ENCODE results near the gene FCN2. TPM values are rescaled to one million over a fixed set of nuclear protein-coding genes. Genes with fewer than 3 reads are reported as not detected.

FCN2 gene
- total RNA-seq, 1 donor from 2014 or later = not detected

GRCh38 chr9:134897584-134898170 lies 17.1 kb downstream of the FCN2 start:
- H3K36me3 Mint-ChIP-seq (ENCODE audit: low read depth, unreplicated experiment) = peaks cover 10% of the 10 kb centered on the region
- no peak overlapping the region for H3K4me3 Mint-ChIP-seq (ENCODE audit: unreplicated experiment)
- H3K4me1 Mint-ChIP-seq (ENCODE audit: unreplicated experiment) = no peaks in the 10 kb centered on the region
- DNase-seq (ENCODE audit: low spot score) = no peak
- H3K27ac Mint-ChIP-seq (ENCODE audit: unreplicated experiment) = no peak overlapping the region
- H3K9me3 Mint-ChIP-seq (ENCODE audit: unreplicated experiment) = peaks cover 6% of the 10 kb centered on the region
- no peak for TF ChIP-seq CTCF (IDR thresholded peaks at IDR 0.05; ENCODE audit: unreplicated experiment)
- H3K27me3 Mint-ChIP-seq (ENCODE audit: unreplicated experiment) = peaks cover 3% of the 10 kb centered on the region

- no peak for DNase-seq (ENCODE audit: low spot score)
- peaks cover 6% of the 10 kb centered on the region for H3K9me3 Mint-ChIP-seq (ENCODE audit: unreplicated experiment)
- H3K4me3 Mint-ChIP-seq (ENCODE audit: unreplicated experiment) = no peak overlapping the region
- peaks cover 10% of the 10 kb centered on the region for H3K36me3 Mint-ChIP-seq (ENCODE audit: low read depth, unreplicated experiment)
- no peaks in the 10 kb centered on the region for H3K27me3 Mint-ChIP-seq (ENCODE audit: unreplicated experiment)
- no peaks in the 10 kb centered on the region for H3K4me1 Mint-ChIP-seq (ENCODE audit: unreplicated experiment)
- no peak overlapping the region for H3K27ac Mint-ChIP-seq (ENCODE audit: unreplicated experiment)
- TF ChIP-seq CTCF (IDR thresholded peaks at IDR 0.05; ENCODE audit: unreplicated experiment) = no peak
These were observed 17.7 kb downstream of the FCN2 start for GRCh38 chr9:134898319-134898718.

GRCh38 chr9:134899168-134899567 lies 18.6 kb downstream of the FCN2 start:
- DNase-seq (ENCODE audit: low spot score) = no peak
- H3K36me3 Mint-ChIP-seq (ENCODE audit: low read depth, unreplicated experiment) = peaks cover 10% of the 10 kb centered on the region
- no peak overlapping the region for H3K4me3 Mint-ChIP-seq (ENCODE audit: unreplicated experiment)
- H3K4me1 Mint-ChIP-seq (ENCODE audit: unreplicated experiment) = no peaks in the 10 kb centered on the region
- H3K27ac Mint-ChIP-seq (ENCODE audit: unreplicated experiment) = no peak overlapping the region
- no peak for TF ChIP-seq CTCF (IDR thresholded peaks at IDR 0.05; ENCODE audit: unreplicated experiment)
- H3K9me3 Mint-ChIP-seq (ENCODE audit: unreplicated experiment) = peaks cover 6% of the 10 kb centered on the region
- H3K27me3 Mint-ChIP-seq (ENCODE audit: unreplicated experiment) = no peaks in the 10 kb centered on the region

GRCh38 chr9:134899818-134900217 lies 19.2 kb downstream of the FCN2 start:
- H3K4me3 Mint-ChIP-seq (ENCODE audit: unreplicated experiment) = no peak overlapping the region
- TF ChIP-seq CTCF (IDR thresholded peaks at IDR 0.05; ENCODE audit: unreplicated experiment) = no peak
- H3K36me3 Mint-ChIP-seq (ENCODE audit: low read depth, unreplicated experiment) = peaks cover 10% of the 10 kb centered on the region
- peaks cover 6% of the 10 kb centered on the region for H3K9me3 Mint-ChIP-seq (ENCODE audit: unreplicated experiment)
- H3K27me3 Mint-ChIP-seq (ENCODE audit: unreplicated experiment) = no peaks in the 10 kb centered on the region
- DNase-seq (ENCODE audit: low spot score) = no peak
- H3K27ac Mint-ChIP-seq (ENCODE audit: unreplicated experiment) = no peak overlapping the region
- H3K4me1 Mint-ChIP-seq (ENCODE audit: unreplicated experiment) = no peaks in the 10 kb centered on the region

GRCh38 chr9:134902936-134903335 lies 22.3 kb downstream of the FCN2 start:
- DNase-seq (ENCODE audit: low spot score) = no peak
- Mint-ChIP-seq H3K27ac (ENCODE audit: unreplicated experiment) (no peak overlapping the region), H3K9me3 (ENCODE audit: unreplicated experiment) (no peaks in the 10 kb centered on the region), H3K27me3 (ENCODE audit: unreplicated experiment) (no peaks in the 10 kb centered on the region), H3K4me1 (ENCODE audit: unreplicated experiment) (no peaks in the 10 kb centered on the region), H3K4me3 (ENCODE audit: unreplicated experiment) (no peak overlapping the region), H3K36me3 (ENCODE audit: low read depth, unreplicated experiment) (peaks cover 5% of the 10 kb centered on the region)
- TF ChIP-seq CTCF (IDR thresholded peaks at IDR 0.05; ENCODE audit: unreplicated experiment) = no peak
